ENCODE measurements around the gene KRTAP10-5. TPM values are rescaled to one million over a fixed set of nuclear protein-coding genes. Genes with fewer than 3 reads are reported as not detected.

Gene KRTAP10-5
- total RNA-seq, 1 donor from 2014 or later = not detected

DNA sequence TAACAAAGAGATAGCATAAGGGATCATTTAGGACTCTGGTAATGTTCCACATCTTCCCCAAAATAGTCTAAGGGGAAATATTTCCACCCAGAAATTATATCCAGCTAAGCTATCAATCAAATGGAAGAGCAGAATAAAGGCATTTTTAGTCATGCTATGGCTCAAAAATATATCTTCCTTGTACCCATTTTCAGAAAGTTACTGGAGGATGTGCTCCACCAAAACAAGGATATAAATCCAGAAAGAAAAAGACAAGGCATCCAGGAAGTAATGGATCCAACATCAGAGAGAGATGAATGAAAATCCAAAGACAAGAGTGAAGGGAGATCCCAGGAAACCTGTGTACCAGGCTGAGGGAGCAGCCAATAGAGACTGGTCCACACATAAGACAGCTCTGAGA, 28.8 kb upstream of the KRTAP10-5 start:
- H3K27ac Mint-ChIP-seq (ENCODE audit: unreplicated experiment) = no peak overlapping the region
- no peaks in the 10 kb centered on the region for H3K4me1 Mint-ChIP-seq (ENCODE audit: low read depth, unreplicated experiment)
- no peaks in the 10 kb centered on the region for H3K27me3 Mint-ChIP-seq (ENCODE audit: unreplicated experiment)

DNA sequence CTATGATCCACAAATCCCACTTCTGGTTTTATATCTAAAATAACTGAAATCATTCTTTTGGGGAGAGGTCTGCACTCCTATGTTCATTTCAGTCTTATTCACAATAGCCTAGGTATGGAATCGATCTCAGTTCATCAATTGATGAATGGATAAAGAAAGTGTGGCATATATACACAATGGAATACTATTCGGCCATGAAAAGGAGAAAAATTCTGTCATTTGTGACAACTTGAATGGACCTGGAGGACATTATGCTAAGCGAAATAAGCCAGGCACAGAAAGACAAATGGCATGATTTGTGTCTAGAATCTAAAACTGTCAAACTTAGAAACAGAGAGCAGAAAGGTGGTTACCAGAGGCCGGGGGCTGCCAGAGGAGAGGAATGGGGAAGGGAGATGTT, 26.1 kb upstream of the KRTAP10-5 start:
- Mint-ChIP-seq H3K4me3 (ENCODE audit: unreplicated experiment) (no peak overlapping the region), H3K4me1 (ENCODE audit: low read depth, unreplicated experiment) (no peaks in the 10 kb centered on the region), H3K9me3 (ENCODE audit: unreplicated experiment) (peaks cover 4% of the 10 kb centered on the region), H3K27ac (ENCODE audit: unreplicated experiment) (no peak overlapping the region), H3K36me3 (ENCODE audit: unreplicated experiment) (peaks cover 30% of the 10 kb centered on the region), H3K27me3 (ENCODE audit: unreplicated experiment) (peaks cover 2% of the 10 kb centered on the region)
- TF ChIP-seq, protein P1, sequence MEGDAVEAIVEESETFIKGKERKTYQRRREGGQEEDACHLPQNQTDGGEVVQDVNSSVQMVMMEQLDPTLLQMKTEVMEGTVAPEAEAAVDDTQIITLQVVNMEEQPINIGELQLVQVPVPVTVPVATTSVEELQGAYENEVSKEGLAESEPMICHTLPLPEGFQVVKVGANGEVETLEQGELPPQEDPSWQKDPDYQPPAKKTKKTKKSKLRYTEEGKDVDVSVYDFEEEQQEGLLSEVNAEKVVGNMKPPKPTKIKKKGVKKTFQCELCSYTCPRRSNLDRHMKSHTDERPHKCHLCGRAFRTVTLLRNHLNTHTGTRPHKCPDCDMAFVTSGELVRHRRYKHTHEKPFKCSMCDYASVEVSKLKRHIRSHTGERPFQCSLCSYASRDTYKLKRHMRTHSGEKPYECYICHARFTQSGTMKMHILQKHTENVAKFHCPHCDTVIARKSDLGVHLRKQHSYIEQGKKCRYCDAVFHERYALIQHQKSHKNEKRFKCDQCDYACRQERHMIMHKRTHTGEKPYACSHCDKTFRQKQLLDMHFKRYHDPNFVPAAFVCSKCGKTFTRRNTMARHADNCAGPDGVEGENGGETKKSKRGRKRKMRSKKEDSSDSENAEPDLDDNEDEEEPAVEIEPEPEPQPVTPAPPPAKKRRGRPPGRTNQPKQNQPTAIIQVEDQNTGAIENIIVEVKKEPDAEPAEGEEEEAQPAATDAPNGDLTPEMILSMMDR (IDR thresholded peaks at IDR 0.05; ENCODE audit: partially characterized antibody, unreplicated experiment) = no peak
- DNase-seq = no peak

More for the DNA sequence above, 28.8 kb upstream of the KRTAP10-5 start:
- no peak overlapping the region for H3K4me3 Mint-ChIP-seq (ENCODE audit: unreplicated experiment)
- H3K36me3 Mint-ChIP-seq (ENCODE audit: unreplicated experiment) = peaks cover 37% of the 10 kb centered on the region
- TF ChIP-seq, protein P1 (IDR thresholded peaks at IDR 0.05; ENCODE audit: partially characterized antibody, unreplicated experiment) = no peak
- DNase-seq = no peak
- peaks cover 12% of the 10 kb centered on the region for H3K9me3 Mint-ChIP-seq (ENCODE audit: unreplicated experiment)

DNA sequence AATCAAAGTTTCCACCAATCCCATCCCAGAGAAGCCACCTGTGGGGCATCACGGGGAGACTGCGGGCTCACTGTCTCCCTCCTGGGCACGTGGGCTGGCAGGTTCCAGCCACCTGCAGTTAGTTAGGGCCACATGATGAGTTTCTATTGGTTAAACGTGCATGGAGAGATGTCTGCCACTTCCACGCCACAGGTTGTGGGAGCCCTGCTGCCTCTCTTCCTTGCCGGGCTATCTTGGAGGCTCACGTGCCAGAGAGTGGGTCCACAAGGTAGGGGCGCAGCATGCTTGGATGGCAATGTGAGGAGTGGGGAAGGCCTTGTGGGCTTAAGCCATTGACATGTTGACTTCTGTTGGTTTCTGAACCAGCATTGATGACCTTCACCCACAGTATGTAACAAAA, 23.5 kb upstream of the KRTAP10-5 start:
- Mint-ChIP-seq H3K27ac (ENCODE audit: unreplicated experiment) (no peak overlapping the region), H3K4me1 (ENCODE audit: low read depth, unreplicated experiment) (no peaks in the 10 kb centered on the region), H3K9me3 (ENCODE audit: unreplicated experiment) (peaks cover 4% of the 10 kb centered on the region), H3K27me3 (ENCODE audit: unreplicated experiment) (peaks cover 2% of the 10 kb centered on the region), H3K36me3 (ENCODE audit: unreplicated experiment) (peaks cover 11% of the 10 kb centered on the region), H3K4me3 (ENCODE audit: unreplicated experiment) (no peak overlapping the region)
- no peak for DNase-seq
- TF ChIP-seq, protein P1 (IDR thresholded peaks at IDR 0.05; ENCODE audit: partially characterized antibody, unreplicated experiment) = no peak

DNA sequence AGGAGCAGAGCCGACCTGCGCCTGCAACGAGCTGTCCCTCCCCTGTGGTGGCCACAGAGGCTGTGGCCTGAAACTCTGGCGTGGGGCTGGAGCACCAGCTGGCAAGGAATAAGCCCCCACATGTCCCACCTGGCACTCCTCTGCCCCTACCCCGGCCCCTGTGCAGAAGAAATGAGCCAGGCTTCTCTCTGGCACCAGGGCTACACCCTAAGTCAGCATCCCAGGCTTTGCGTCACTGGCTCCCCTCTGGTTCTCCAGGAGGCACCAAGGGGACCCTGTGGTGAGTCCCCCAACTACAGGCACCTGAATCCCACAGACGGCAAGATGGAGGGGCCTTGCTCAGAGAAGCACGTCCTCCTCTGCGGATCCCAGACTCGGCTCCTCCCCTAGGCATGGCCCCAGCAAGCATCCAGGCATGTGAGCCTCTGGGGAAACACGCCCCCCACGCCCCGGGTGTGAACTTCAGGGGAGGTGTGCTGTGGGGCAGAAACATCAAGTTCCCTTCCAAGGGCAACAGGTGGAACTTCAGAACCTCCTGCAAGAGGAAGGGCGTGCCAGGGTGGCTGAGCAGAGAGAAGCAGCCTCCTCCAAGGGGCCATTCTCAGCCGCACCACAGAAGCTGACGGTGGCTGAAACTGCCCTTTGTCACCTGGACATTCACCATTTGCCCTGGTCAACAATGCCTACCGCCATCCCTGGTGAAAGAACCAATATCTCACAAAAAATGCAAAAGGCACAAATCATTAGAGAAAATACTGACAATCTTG, 22.9 kb upstream of the KRTAP10-5 start:
- no peak overlapping the region for H3K4me3 Mint-ChIP-seq (ENCODE audit: unreplicated experiment)
- no peak for DNase-seq
- H3K27me3 Mint-ChIP-seq (ENCODE audit: unreplicated experiment) = peaks cover 2% of the 10 kb centered on the region
- TF ChIP-seq, protein P1 (IDR thresholded peaks at IDR 0.05; ENCODE audit: partially characterized antibody, unreplicated experiment) = no peak
- no peaks in the 10 kb centered on the region for H3K4me1 Mint-ChIP-seq (ENCODE audit: low read depth, unreplicated experiment)
- H3K36me3 Mint-ChIP-seq (ENCODE audit: unreplicated experiment) = peaks cover 15% of the 10 kb centered on the region
- H3K27ac Mint-ChIP-seq (ENCODE audit: unreplicated experiment) = no peak overlapping the region
- H3K9me3 Mint-ChIP-seq (ENCODE audit: unreplicated experiment) = peaks cover 6% of the 10 kb centered on the region

DNA sequence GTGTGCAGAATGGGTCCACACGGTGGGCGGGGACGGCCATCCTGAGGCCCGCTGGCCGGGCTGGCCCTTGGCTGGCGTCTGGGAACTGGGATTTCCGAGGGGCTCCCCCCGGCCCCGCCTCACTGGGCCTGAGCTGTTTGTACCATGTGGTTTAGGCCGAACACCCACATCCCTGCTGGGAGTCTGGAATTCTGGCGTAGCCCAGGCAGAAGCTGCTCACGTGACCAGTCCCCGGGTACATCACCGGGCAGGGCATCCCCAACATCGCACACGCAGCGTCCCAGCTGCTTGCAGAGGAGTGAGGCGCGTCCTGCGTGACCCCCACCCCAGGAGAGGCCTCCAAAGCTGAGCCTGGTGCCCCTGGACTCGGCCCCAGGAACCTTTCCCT, 22.1 kb upstream of the KRTAP10-5 start:
- TF ChIP-seq, protein P1 (IDR thresholded peaks at IDR 0.05; ENCODE audit: partially characterized antibody, unreplicated experiment) = no peak
- peaks cover 6% of the 10 kb centered on the region for H3K9me3 Mint-ChIP-seq (ENCODE audit: unreplicated experiment)
- peaks cover 2% of the 10 kb centered on the region for H3K27me3 Mint-ChIP-seq (ENCODE audit: unreplicated experiment)
- no peak for DNase-seq
- H3K27ac Mint-ChIP-seq (ENCODE audit: unreplicated experiment) = no peak overlapping the region
- H3K4me3 Mint-ChIP-seq (ENCODE audit: unreplicated experiment) = no peak overlapping the region
- H3K36me3 Mint-ChIP-seq (ENCODE audit: unreplicated experiment) = peaks cover 10% of the 10 kb centered on the region
- H3K4me1 Mint-ChIP-seq (ENCODE audit: low read depth, unreplicated experiment) = peaks cover 3% of the 10 kb centered on the region

All from glutamatergic neuron (in vitro differentiated cells).